Neural progenitor cell (in vitro differentiated cells): ENCODE measurements around the gene FBXL20. TPM values are rescaled to one million over a fixed set of nuclear protein-coding genes. Genes with fewer than 3 reads are reported as not detected.
"Not testable (repeated sequence)": the region's sequence is repeated elsewhere in the genome, so short reads cannot be mapped to it uniquely, and the experiment has no call there.

ENCODE experiments used
- DNase-seq: peaks from one replicate; pipeline ENCODE4 v3.0.0-alpha.2; 2016; ENCODE audit warnings: low spot score
- H2AFZ ChIP-seq: fragments of 200-600 bp; sonication (generic); replicated peaks from 2 replicates; pipeline ENCODE4 v1.6.1; 2016; ENCODE audit warnings: antibody characterized with exemption
- H3F3A ChIP-seq: fragments of 200-600 bp; sonication (generic); 2 replicates; pipeline ENCODE4 v1.6.1; 2016; ENCODE audit warnings: antibody characterized with exemption, low read depth
- H3K27ac ChIP-seq: fragments of 200-600 bp; sonication (generic); 2 replicates; pipeline ENCODE4 v1.5.1; 2016; ENCODE audit warnings: mild to moderate bottlenecking
- H3K27me3 ChIP-seq: fragments of 200-600 bp; sonication (generic); 2 replicates; pipeline ENCODE4 v1.6.1; 2016; ENCODE audit warnings: mild to moderate bottlenecking, moderate library complexity
- H3K36me3 ChIP-seq: fragments of 200-600 bp; sonication (generic); 2 replicates; pipeline ENCODE4 v1.5.1; 2016
- H3K4me1 ChIP-seq: fragments of 200-600 bp; sonication (generic); 2 replicates; pipeline ENCODE4 v1.6.1; 2016; ENCODE audit warnings: mixed run types
- H3K4me2 ChIP-seq: fragments of 200-600 bp; sonication (generic); 2 replicates; pipeline ENCODE4 v1.6.1; 2016
- H3K4me3 ChIP-seq: fragments of 200-600 bp; sonication (generic); 2 replicates; pipeline ENCODE4 v1.5.1; 2016
- H3K79me2 ChIP-seq: fragments of 200-600 bp; sonication (generic); 2 replicates; pipeline ENCODE4 v1.6.1; 2016; ENCODE audit warnings: low read depth
- H3K9ac ChIP-seq: fragments of 200-600 bp; sonication (generic); 2 replicates; pipeline ENCODE4 v1.6.1; 2016
- H3K9me3 ChIP-seq: fragments of 200-600 bp; sonication (generic); 2 replicates; pipeline ENCODE4 v1.5.1; 2016; ENCODE audit warnings: low read depth
- H4K20me1 ChIP-seq: fragments of 200-600 bp; sonication (generic); 2 replicates; pipeline ENCODE4 v1.6.1; 2016; ENCODE audit warnings: low read depth
- H3K27ac Mint-ChIP-seq: 3 replicates; pipeline ENCODE4 v1.8.0; 2021; ENCODE audit warnings: mixed read lengths
- H3K27me3 Mint-ChIP-seq: 2 replicates; pipeline ENCODE4 v1.8.0; 2022; ENCODE audit warnings: low read depth, mild to moderate bottlenecking, inconsistent platforms, moderate library complexity, mixed read lengths; ENCODE audit not compliant: insufficient read depth
- H3K36me3 Mint-ChIP-seq: 3 replicates; pipeline ENCODE4 v1.8.0; 2021; ENCODE audit warnings: mixed read lengths
- H3K4me1 Mint-ChIP-seq: 3 replicates; pipeline ENCODE4 v1.8.0; 2021; ENCODE audit warnings: mixed read lengths
- H3K4me3 Mint-ChIP-seq: 3 replicates; pipeline ENCODE4 v1.8.0; 2021; ENCODE audit warnings: mild to moderate bottlenecking, moderate library complexity, mixed read lengths
- H3K9me3 Mint-ChIP-seq: 3 replicates; pipeline ENCODE4 v1.8.0; 2020; ENCODE audit warnings: mixed read lengths
- EZH2 ChIP-seq: fragments of 200-600 bp; sonication (generic); IDR thresholded peaks from 2 replicates; pipeline ENCODE4 v1.6.1; 2017; ENCODE audit warnings: antibody characterized with exemption, mild to moderate bottlenecking, moderate library complexity
- EZH2phosphoT487 ChIP-seq: fragments of 200-600 bp; sonication (generic); IDR thresholded peaks from 2 replicates; pipeline ENCODE4 v1.6.1; 2017; ENCODE audit warnings: antibody characterized with exemption
- total RNA-seq: library from RNA; depleted of rRNA; stranded (reverse); fragments of >200 nt; gene quantifications from 2 replicates; pipeline ENCODE4 v1.2.3, GENCODE V29; 2015; ENCODE audit warnings: low replicate concordance
- TF ChIP-seq, protein P1 (sequence below): fragments of 200-600 bp; sonication (generic); IDR thresholded peaks from 2 replicates; pipeline ENCODE4 v1.5.1; 2017; ENCODE audit warnings: antibody characterized with exemption, mild to moderate bottlenecking

The FBXL20 gene
- total RNA-seq, 1 donor from 2014 or later: 19.9 TPM

- Histone ChIP-seq H3K79me2 (no peaks in the 10 kb centered on the region), H3K27me3 (no peaks in the 10 kb centered on the region), H4K20me1 (peaks cover 8% of the 10 kb centered on the region), H3K36me3 (no peaks in the 10 kb centered on the region), H2AFZ (no peak overlapping the region), H3K4me1 (no peaks in the 10 kb centered on the region), H3K4me3 (no peak overlapping the region), H3K9ac (no peak overlapping the region), H3F3A (no peaks in the 10 kb centered on the region), H3K4me2 (no peak overlapping the region), H3K27ac (no peak overlapping the region), H3K9me3 (no peaks in the 10 kb centered on the region)
- Mint-ChIP-seq H3K9me3 (no peaks in the 10 kb centered on the region), H3K36me3 (no peaks in the 10 kb centered on the region), H3K4me3 (no peak overlapping the region), H3K27ac (no peak overlapping the region), H3K27me3 (no peaks in the 10 kb centered on the region), H3K4me1 (no peaks in the 10 kb centered on the region)
- no peak for TF ChIP-seq EZH2
- no peak for TF ChIP-seq EZH2phosphoT487
- TF ChIP-seq, protein P1, sequence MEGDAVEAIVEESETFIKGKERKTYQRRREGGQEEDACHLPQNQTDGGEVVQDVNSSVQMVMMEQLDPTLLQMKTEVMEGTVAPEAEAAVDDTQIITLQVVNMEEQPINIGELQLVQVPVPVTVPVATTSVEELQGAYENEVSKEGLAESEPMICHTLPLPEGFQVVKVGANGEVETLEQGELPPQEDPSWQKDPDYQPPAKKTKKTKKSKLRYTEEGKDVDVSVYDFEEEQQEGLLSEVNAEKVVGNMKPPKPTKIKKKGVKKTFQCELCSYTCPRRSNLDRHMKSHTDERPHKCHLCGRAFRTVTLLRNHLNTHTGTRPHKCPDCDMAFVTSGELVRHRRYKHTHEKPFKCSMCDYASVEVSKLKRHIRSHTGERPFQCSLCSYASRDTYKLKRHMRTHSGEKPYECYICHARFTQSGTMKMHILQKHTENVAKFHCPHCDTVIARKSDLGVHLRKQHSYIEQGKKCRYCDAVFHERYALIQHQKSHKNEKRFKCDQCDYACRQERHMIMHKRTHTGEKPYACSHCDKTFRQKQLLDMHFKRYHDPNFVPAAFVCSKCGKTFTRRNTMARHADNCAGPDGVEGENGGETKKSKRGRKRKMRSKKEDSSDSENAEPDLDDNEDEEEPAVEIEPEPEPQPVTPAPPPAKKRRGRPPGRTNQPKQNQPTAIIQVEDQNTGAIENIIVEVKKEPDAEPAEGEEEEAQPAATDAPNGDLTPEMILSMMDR: no peak
- no peak for DNase-seq
Observed at GRCh38 chr17:39352986-39353385, 48.4 kb downstream of the FBXL20 start.

- no peak overlapping the region for H3K4me3 Mint-ChIP-seq
- no peaks in the 10 kb centered on the region for H3K4me1 Mint-ChIP-seq
- Histone ChIP-seq H3K9ac (no peak overlapping the region), H3K27ac (no peak overlapping the region), H3K4me2 (no peak overlapping the region), H2AFZ (no peak overlapping the region), H3K4me1 (no peaks in the 10 kb centered on the region), H3K9me3 (no peaks in the 10 kb centered on the region), H3K27me3 (no peaks in the 10 kb centered on the region), H4K20me1 (peaks cover 3% of the 10 kb centered on the region), H3K36me3 (no peaks in the 10 kb centered on the region), H3F3A (no peaks in the 10 kb centered on the region), H3K4me3 (no peak overlapping the region), H3K79me2 (no peaks in the 10 kb centered on the region)
- no peaks in the 10 kb centered on the region for H3K36me3 Mint-ChIP-seq
- H3K27me3 Mint-ChIP-seq: no peaks in the 10 kb centered on the region
- TF ChIP-seq, protein P1: no peak
- TF ChIP-seq EZH2: no peak
- TF ChIP-seq EZH2phosphoT487: no peak
- H3K27ac Mint-ChIP-seq: no peak overlapping the region
- no peaks in the 10 kb centered on the region for H3K9me3 Mint-ChIP-seq
- no peak for DNase-seq
Observed at GRCh38 chr17:39352511-39352910, 48.9 kb downstream of the FBXL20 start.

GRCh38 chr17:39351508-39351907, 49.9 kb downstream of the FBXL20 start:
- no peaks in the 10 kb centered on the region for H3K27me3 Mint-ChIP-seq
- H2AFZ ChIP-seq: no peak overlapping the region
- no peaks in the 10 kb centered on the region for H4K20me1 ChIP-seq
- no peaks in the 10 kb centered on the region for H3K79me2 ChIP-seq
- H3K9me3 Mint-ChIP-seq: no peaks in the 10 kb centered on the region
- no peak overlapping the region for H3K27ac ChIP-seq
- no peak overlapping the region for H3K4me2 ChIP-seq
- no peak overlapping the region for H3K9ac ChIP-seq
- H3K4me3 ChIP-seq: no peak overlapping the region
- H3K9me3 ChIP-seq: no peaks in the 10 kb centered on the region
- no peak overlapping the region for H3K27ac Mint-ChIP-seq
- H3K36me3 ChIP-seq: no peaks in the 10 kb centered on the region
- no peak for DNase-seq
- H3K4me3 Mint-ChIP-seq: no peak overlapping the region
- no peaks in the 10 kb centered on the region for H3K4me1 ChIP-seq
- H3K4me1 Mint-ChIP-seq: no peaks in the 10 kb centered on the region
- no peaks in the 10 kb centered on the region for H3F3A ChIP-seq
- TF ChIP-seq, protein P1: no peak
- no peaks in the 10 kb centered on the region for H3K36me3 Mint-ChIP-seq
- H3K27me3 ChIP-seq: no peaks in the 10 kb centered on the region

- no peak overlapping the region for H2AFZ ChIP-seq
- Mint-ChIP-seq H3K4me3 (no peak overlapping the region), H3K27ac (no peak overlapping the region), H3K36me3 (no peaks in the 10 kb centered on the region), H3K9me3 (no peaks in the 10 kb centered on the region), H3K4me1 (no peaks in the 10 kb centered on the region), H3K27me3 (no peaks in the 10 kb centered on the region)
- no peak overlapping the region for H3K4me2 ChIP-seq
- no peaks in the 10 kb centered on the region for H3K36me3 ChIP-seq
- DNase-seq: no peak
- no peaks in the 10 kb centered on the region for H3K79me2 ChIP-seq
- H3K4me1 ChIP-seq: no peaks in the 10 kb centered on the region
- H3K27ac ChIP-seq: no peak overlapping the region
- H3K27me3 ChIP-seq: no peaks in the 10 kb centered on the region
- H3F3A ChIP-seq: no peaks in the 10 kb centered on the region
- no peak overlapping the region for H3K4me3 ChIP-seq
- TF ChIP-seq EZH2 (no peak), EZH2phosphoT487 (no peak)
- TF ChIP-seq, protein P1: no peak
- H3K9me3 ChIP-seq: no peaks in the 10 kb centered on the region
- H4K20me1 ChIP-seq: peaks cover 2% of the 10 kb centered on the region
- H3K9ac ChIP-seq: no peak overlapping the region
Observed at GRCh38 chr17:39349246-39349645, 52.2 kb downstream of the FBXL20 start.

GRCh38 chr17:39346863-39347262, 54.6 kb downstream of the FBXL20 start:
- not testable (repeated sequence) for DNase-seq, H3K79me2 ChIP-seq, H3K4me1 Mint-ChIP-seq, H3K27ac ChIP-seq, H3K4me3 Mint-ChIP-seq, H3F3A ChIP-seq, H3K36me3 ChIP-seq, H3K4me2 ChIP-seq, H3K9me3 Mint-ChIP-seq, H3K27ac Mint-ChIP-seq, H3K27me3 ChIP-seq, H2AFZ ChIP-seq, H3K9ac ChIP-seq, H3K9me3 ChIP-seq, H3K4me1 ChIP-seq, H3K36me3 Mint-ChIP-seq, H3K27me3 Mint-ChIP-seq, H3K4me3 ChIP-seq
- H4K20me1 ChIP-seq: peaks cover 13% of the 10 kb centered on the region
